ENCODE measurements around the gene XRCC2. TPM values are rescaled to one million over a fixed set of nuclear protein-coding genes. Genes with fewer than 3 reads are reported as not detected.

XRCC2 gene
- total and polyA plus RNA-seq, 7 donors = 0.01 to 0.55 (median 0.16) TPM

DNA sequence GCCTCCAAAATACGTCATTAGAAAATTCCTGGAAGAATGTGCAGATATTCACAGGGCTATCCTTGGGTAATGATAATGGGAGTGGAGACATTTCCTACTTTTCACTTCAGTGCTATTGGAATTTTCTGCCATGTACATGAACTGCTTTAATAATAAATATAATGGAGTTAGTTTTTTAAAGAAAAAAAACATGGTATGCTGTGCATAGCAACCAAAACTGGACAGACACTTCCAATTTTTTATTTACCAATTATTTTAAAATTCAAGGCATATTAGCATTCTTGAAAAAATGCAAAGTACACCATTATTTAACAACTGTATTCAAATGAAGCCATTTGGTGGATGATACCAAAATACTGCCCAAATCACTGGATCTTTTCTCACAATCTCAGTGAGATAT lies 3.3 kb downstream of the XRCC2 start:
- ATAC-seq = no peak
- TF ChIP-seq, protein P1, sequence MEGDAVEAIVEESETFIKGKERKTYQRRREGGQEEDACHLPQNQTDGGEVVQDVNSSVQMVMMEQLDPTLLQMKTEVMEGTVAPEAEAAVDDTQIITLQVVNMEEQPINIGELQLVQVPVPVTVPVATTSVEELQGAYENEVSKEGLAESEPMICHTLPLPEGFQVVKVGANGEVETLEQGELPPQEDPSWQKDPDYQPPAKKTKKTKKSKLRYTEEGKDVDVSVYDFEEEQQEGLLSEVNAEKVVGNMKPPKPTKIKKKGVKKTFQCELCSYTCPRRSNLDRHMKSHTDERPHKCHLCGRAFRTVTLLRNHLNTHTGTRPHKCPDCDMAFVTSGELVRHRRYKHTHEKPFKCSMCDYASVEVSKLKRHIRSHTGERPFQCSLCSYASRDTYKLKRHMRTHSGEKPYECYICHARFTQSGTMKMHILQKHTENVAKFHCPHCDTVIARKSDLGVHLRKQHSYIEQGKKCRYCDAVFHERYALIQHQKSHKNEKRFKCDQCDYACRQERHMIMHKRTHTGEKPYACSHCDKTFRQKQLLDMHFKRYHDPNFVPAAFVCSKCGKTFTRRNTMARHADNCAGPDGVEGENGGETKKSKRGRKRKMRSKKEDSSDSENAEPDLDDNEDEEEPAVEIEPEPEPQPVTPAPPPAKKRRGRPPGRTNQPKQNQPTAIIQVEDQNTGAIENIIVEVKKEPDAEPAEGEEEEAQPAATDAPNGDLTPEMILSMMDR (IDR thresholded peaks at IDR 0.05) = no peak
- Histone ChIP-seq H3K27me3 (ENCODE audit: insufficient read depth in 3 of 3, low read length in 2 of 3) (no peaks in the 10 kb centered on the region), H3K36me3 (ENCODE audit: insufficient read depth in 1 of 2, low read depth in 1 of 2) (no peaks in the 10 kb centered on the region), H3K27ac (no peak overlapping the region), H3K9me3 (no peaks in the 10 kb centered on the region), H3K4me3 (no peak overlapping the region), H3K4me1 (peaks cover 7% of the 10 kb centered on the region)
- DNase-seq = no peak
- intact Hi-C loops (cut with DNase I) = loop anchor here in 1 of 2 donors (10.0 kb wide), 2 partner anchors 82 to 208 kb away; partner anchors contain the start of gene ACTR3B
- 92 to 100% (median 93%) methylated on average over 1 of the region's 1 CpG for WGBS, 3 donors

DNA sequence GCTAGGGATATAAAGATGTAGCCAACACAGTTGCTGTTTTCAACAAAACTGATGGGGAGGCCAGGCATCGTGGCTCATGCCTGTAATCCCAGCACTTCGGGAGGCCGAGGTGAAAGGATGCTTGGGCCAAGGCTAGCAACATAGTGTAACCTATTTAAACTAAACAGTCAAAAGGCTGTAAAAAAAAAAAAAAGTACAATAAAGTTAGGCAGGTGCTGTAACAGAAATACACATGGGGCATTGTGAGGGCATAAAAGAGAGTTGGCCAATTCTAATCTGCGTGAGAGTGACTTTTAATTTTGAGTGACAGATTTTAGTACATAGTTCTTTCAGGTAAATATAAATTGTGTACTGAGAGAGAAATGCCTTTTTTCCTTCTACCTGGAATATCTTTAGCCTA lies 6.2 kb downstream of the XRCC2 start:
- ATAC-seq (no peak), DNase-seq (no peak)
- intact Hi-C loops (cut with DNase I) = loop anchor here in 1 of 2 donors (10.0 kb wide), 2 partner anchors 85 to 205 kb away; partner anchors contain the start of gene ACTR3B
- Histone ChIP-seq H3K4me3 (no peak overlapping the region), H3K27ac (no peak overlapping the region), H3K36me3 (ENCODE audit: insufficient read depth in 1 of 2, low read depth in 1 of 2) (no peaks in the 10 kb centered on the region), H3K27me3 (ENCODE audit: insufficient read depth in 3 of 3, low read length in 2 of 3) (no peaks in the 10 kb centered on the region), H3K4me1 (no peaks in the 10 kb centered on the region), H3K9me3 (no peaks in the 10 kb centered on the region)
- WGBS, 3 donors = 85 to 93% (median 88%) methylated on average over 4 of the region's 4 CpGs
- TF ChIP-seq, protein P1 (IDR thresholded peaks at IDR 0.05) = no peak

DNA sequence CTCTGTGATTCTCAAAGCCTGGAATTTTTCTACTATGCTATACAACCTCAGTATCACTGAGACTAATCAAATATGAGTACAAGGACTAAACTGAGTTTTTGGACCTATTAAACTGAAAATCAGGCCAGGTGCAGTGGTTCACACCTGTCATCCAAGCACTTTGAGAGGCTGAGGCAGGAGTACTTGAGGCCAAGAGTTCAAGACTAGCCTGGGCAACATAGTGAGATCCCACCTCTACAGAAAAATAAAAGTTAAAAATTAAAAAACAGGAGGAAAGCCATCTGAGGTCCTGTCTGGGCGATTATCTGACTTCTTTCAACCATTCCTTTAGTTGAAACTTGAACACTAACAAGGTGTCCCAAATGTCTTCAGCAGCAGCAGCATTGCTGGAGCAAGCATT lies 7.0 kb downstream of the XRCC2 start:
- no peak for ATAC-seq
- no peaks in the 10 kb centered on the region for H3K4me1 ChIP-seq
- intact Hi-C loops (cut with DNase I) = no loop called here

DNA sequence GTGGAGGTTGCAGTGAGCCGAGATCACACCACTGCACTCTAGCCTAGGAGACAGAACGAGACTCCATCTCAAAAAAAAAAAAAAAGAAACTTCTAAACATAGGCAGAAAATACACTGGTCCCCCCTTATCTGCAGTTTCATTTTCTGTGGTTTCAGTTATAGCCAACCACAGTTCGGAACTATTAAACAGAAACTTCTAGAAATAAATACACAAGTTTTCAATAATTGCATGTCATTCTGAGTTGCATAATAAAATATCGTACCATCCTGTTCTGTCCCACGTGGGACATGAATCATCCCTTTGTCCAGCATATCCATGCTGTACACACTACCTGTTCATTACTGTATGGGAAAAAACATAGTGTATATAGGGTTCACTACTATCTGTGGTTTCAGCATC lies 8.0 kb downstream of the XRCC2 start:
- no peak for DNase-seq
- 86 to 93% (median 90%) methylated on average over 5 of the region's 5 CpGs for WGBS, 3 donors
- no peaks in the 10 kb centered on the region for H3K4me1 ChIP-seq
- no peak overlapping the region for H3K27ac ChIP-seq
- TF ChIP-seq, protein P1 (IDR thresholded peaks at IDR 0.05) = no peak
- intact Hi-C loops (cut with DNase I) = no loop called here
- H3K4me3 ChIP-seq = no peak overlapping the region
- H3K9me3 ChIP-seq = no peaks in the 10 kb centered on the region
- no peaks in the 10 kb centered on the region for H3K27me3 ChIP-seq (ENCODE audit: insufficient read depth in 3 of 3, low read length in 2 of 3)
- no peaks in the 10 kb centered on the region for H3K36me3 ChIP-seq (ENCODE audit: insufficient read depth in 1 of 2, low read depth in 1 of 2)
- ATAC-seq = no peak

More for the DNA sequence above, 7.0 kb downstream of the XRCC2 start:
- no peaks in the 10 kb centered on the region for H3K9me3 ChIP-seq
- H3K27ac ChIP-seq = no peak overlapping the region
- no peak overlapping the region for H3K4me3 ChIP-seq
- WGBS, 3 donors = 94 to 100% (median 97%) methylated on average over 1 of the region's 1 CpG
- TF ChIP-seq, protein P1 (IDR thresholded peaks at IDR 0.05) = no peak
- H3K36me3 ChIP-seq (ENCODE audit: insufficient read depth in 1 of 2, low read depth in 1 of 2) = no peaks in the 10 kb centered on the region
- no peaks in the 10 kb centered on the region for H3K27me3 ChIP-seq (ENCODE audit: insufficient read depth in 3 of 3, low read length in 2 of 3)
- DNase-seq = no peak

DNA sequence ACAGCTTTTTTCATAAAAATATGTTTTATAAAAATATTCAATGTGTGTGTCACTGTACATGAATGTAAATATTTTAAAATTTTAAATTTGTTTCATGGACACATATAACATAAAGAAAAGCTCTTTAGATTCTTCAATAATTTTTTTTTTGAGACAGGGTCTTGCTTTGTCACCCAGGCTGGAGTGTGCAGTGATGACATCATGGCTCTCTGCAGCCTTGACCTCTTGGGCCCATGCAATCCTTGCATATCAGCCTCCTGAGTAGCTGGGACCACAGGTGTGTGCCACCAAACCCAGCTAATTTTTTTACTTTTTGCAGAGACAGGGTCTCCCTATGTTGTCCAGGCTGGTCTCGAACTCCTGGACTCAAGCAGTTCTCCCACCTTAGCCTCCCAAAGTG lies 9.9 kb downstream of the XRCC2 start:
- TF ChIP-seq, protein P1 (IDR thresholded peaks at IDR 0.05) = no peak
- H3K27ac ChIP-seq = no peak overlapping the region
- DNase-seq (no peak), ATAC-seq (no peak)
- 96 to 100% (median 100%) methylated on average over 1 of the region's 1 CpG for WGBS, 3 donors
- H3K36me3 ChIP-seq (ENCODE audit: insufficient read depth in 1 of 2, low read depth in 1 of 2) = no peaks in the 10 kb centered on the region
- no peaks in the 10 kb centered on the region for H3K27me3 ChIP-seq (ENCODE audit: insufficient read depth in 3 of 3, low read length in 2 of 3)
- intact Hi-C loops (cut with DNase I) = no loop called here
- H3K4me3 ChIP-seq = no peak overlapping the region
- H3K4me1 ChIP-seq = no peaks in the 10 kb centered on the region
- H3K9me3 ChIP-seq = no peaks in the 10 kb centered on the region
